ENCODE data around the gene SCN8A.

DNA sequence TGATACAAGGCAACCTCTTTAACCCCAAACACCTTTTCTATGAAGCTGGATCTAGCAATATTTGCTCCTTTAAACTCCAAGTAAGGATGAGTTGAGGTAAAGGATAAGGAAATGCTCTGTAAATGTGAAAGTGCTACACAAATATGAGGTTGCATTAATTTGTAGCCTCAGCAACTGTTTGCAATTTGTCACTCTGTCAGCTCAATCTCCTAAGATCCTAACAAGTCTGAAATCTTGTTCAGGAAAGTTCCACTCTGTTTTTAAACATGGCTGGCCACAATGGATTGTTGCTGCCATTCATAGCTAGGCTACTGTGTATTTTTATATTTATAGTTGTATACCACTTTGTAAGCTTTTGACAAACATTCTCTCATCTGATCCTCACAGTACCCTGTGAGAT lies 51.3 kb downstream of the SCN8A start:
- TF ChIP-seq POLR2AphosphoS5 (IDR thresholded peaks at IDR 0.05) (no peak), CTCF (IDR thresholded peaks at IDR 0.05) (no peak)
